Trophoblast cell (in vitro differentiated cells and primary cell): ENCODE measurements around the gene RIOK2.
"Not testable (repeated sequence)": the region's sequence is repeated elsewhere in the genome, so short reads cannot be mapped to it uniquely, and the experiment has no call there.

Experiments
- DNase-seq, 2 donors: peaks; one replicate each; pipeline ENCODE4 v3.0.0-alpha.2; 2016
- H2AFZ ChIP-seq: 2 replicates; pipeline ENCODE4 v1.6.1; 2013; ENCODE audit warnings: low read length, moderate library complexity, mild to moderate bottlenecking; ENCODE audit not compliant: insufficient read depth, poor library complexity
- H2AK5ac ChIP-seq: 2 replicates; pipeline ENCODE4 v1.6.1; 2013; ENCODE audit warnings: mild to moderate bottlenecking, low read length
- H2BK120ac ChIP-seq: 2 replicates; pipeline ENCODE4 v1.6.1; 2013; ENCODE audit warnings: low read length, mild to moderate bottlenecking, moderate library complexity; ENCODE audit not compliant: insufficient read depth, poor library complexity
- H2BK12ac ChIP-seq: 2 replicates; pipeline ENCODE4 v1.6.1; 2013; ENCODE audit warnings: mild to moderate bottlenecking, low read length, moderate library complexity
- H2BK5ac ChIP-seq: 2 replicates; pipeline ENCODE4 v1.6.1; 2013; ENCODE audit warnings: low read length, low read depth, moderate library complexity, mild to moderate bottlenecking; ENCODE audit not compliant: poor library complexity
- H3K14ac ChIP-seq: 2 replicates; pipeline ENCODE4 v1.6.1; 2013; ENCODE audit warnings: mild to moderate bottlenecking, low read length
- H3K18ac ChIP-seq: 2 replicates; pipeline ENCODE4 v1.6.1; 2013; ENCODE audit warnings: mild to moderate bottlenecking, low read length
- H3K23ac ChIP-seq: 2 replicates; pipeline ENCODE4 v1.6.1; 2013; ENCODE audit warnings: low read length
- H3K27ac ChIP-seq: 2 replicates; pipeline ENCODE4 v1.5.1; 2013; ENCODE audit warnings: low read depth, mild to moderate bottlenecking, inconsistent platforms, low read length, moderate library complexity
- H3K27me3 ChIP-seq: 2 replicates; pipeline ENCODE4 v1.6.1; 2013; ENCODE audit warnings: inconsistent platforms, mild to moderate bottlenecking, low read length, moderate library complexity; ENCODE audit not compliant: insufficient read depth
- H3K36me3 ChIP-seq, 2 experiments: 1 replicate in 1 of 2; 2 replicates in 1 of 2; pipeline ENCODE4 v1.6.1; 2013; ENCODE audit warnings: low read length in 2 of 2, mild to moderate bottlenecking in 2 of 2, moderate library complexity in 1 of 2; ENCODE audit not compliant: insufficient read depth in 2 of 2, control insufficient read depth in 1 of 2
- H3K4ac ChIP-seq: 2 replicates; pipeline ENCODE4 v1.6.1; 2013; ENCODE audit warnings: low read depth, mild to moderate bottlenecking, low read length, moderate library complexity
- H3K4me1 ChIP-seq, 2 experiments: 1 replicate in 1 of 2; 2 replicates in 1 of 2; pipeline ENCODE4 v1.6.1; 2013; ENCODE audit warnings: low read length in 2 of 2, mild to moderate bottlenecking in 2 of 2, moderate library complexity in 1 of 2; ENCODE audit not compliant: insufficient read depth in 2 of 2, control insufficient read depth in 1 of 2
- H3K4me2 ChIP-seq: 2 replicates; pipeline ENCODE4 v1.6.1; 2013; ENCODE audit warnings: inconsistent platforms, mild to moderate bottlenecking, low read length, moderate library complexity
- H3K4me3 ChIP-seq: 2 replicates; pipeline ENCODE4 v1.5.1; 2013; ENCODE audit warnings: mild to moderate bottlenecking, low read depth, low read length, inconsistent platforms
- H3K79me1 ChIP-seq: one replicate; pipeline ENCODE4 v1.6.1; 2013; ENCODE audit warnings: low read length
- H3K79me2 ChIP-seq: 2 replicates; pipeline ENCODE4 v1.6.1; 2013; ENCODE audit warnings: low read length, mild to moderate bottlenecking; ENCODE audit not compliant: control insufficient read depth, insufficient read depth, poor library complexity
- H3K9ac ChIP-seq: 2 replicates; pipeline ENCODE4 v1.6.1; 2013; ENCODE audit warnings: mild to moderate bottlenecking, low read length
- H3K9me3 ChIP-seq: 2 replicates; pipeline ENCODE4 v1.6.1; 2013; ENCODE audit warnings: low read depth, mild to moderate bottlenecking, control low read depth, inconsistent platforms, low read length; ENCODE audit not compliant: insufficient read depth
- H4K12ac ChIP-seq: 2 replicates; pipeline ENCODE4 v1.6.1; 2013; ENCODE audit warnings: low read depth, mild to moderate bottlenecking, low read length, moderate library complexity
- H4K8ac ChIP-seq: 2 replicates; pipeline ENCODE4 v1.6.1; 2013; ENCODE audit warnings: low read depth, mild to moderate bottlenecking, low read length, moderate library complexity
- H4K91ac ChIP-seq: one replicate; pipeline ENCODE4 v1.6.1; 2013; ENCODE audit warnings: low read depth, mild to moderate bottlenecking, low read length, moderate library complexity
- WGBS: extraction: QIAGEN DNeasy Blood & Tissue Kit; methylation state at CpG from one replicate; pipeline ENCODE4 v1.1.7; 2013; ENCODE audit warnings: missing lambda C conversion rate; ENCODE audit not compliant: insufficient read length, insufficient coverage; ENCODE audit errors: extremely low coverage; 5-methylcytosine and 5-hydroxymethylcytosine counted together

RIOK2 gene

DNA sequence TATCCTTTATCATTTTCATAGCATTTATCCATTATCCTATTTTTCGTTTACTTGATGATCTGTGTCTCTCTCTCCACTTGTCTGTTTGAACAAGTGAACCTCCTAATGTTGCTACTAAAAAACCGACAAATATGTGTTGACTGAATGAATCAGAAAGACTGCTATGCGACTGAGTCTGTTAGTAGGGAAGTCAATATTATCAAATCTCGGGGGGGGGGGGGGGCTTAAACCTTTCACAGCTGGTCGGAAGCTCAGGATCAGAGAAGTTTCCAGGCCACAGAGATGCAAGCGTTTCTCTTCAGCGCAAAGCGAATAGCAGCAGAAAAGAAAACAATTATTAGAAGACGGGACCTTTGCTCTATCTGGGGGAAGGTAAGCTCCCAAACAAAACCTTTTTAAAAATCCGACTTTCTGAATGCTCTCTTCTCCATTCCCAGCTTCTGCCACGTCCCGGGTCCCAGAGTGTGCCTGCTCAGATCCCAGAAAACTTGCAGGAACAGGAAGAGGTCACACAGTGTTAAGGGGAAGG is 412 bp downstream of the RIOK2 start:
- no peaks in the 10 kb centered on the region for H3K27me3 ChIP-seq
- H3K14ac ChIP-seq: peak overlapping the region; percentile 16
- H3K79me2 ChIP-seq: peaks cover 1% of the 10 kb centered on the region
- no peak overlapping the region for H2BK12ac ChIP-seq
- H3K4me2 ChIP-seq: peak overlapping the region; percentile 67
- H3K4ac ChIP-seq: peak overlapping the region; percentile 42
- H3K36me3 ChIP-seq: peaks cover 0 to 6% of the 10 kb centered on the region in 2 experiments
- H3K4me3 ChIP-seq: peak overlapping the region; percentile 87
- H2BK120ac ChIP-seq: peak overlapping the region; percentile 26
- H3K18ac ChIP-seq: peak overlapping the region; percentile 57
- H4K91ac ChIP-seq: peak overlapping the region; percentile 41
- H3K4me1 ChIP-seq: peaks cover 0 to 2% of the 10 kb centered on the region in 2 experiments
- peak overlapping the region; percentile 83 for H3K27ac ChIP-seq
- peak overlapping the region; percentile 18 for H2BK5ac ChIP-seq
- WGBS: no CpG with 5 or more reads among the region's 12 CpGs
- no peaks in the 10 kb centered on the region for H3K9me3 ChIP-seq
- H3K9ac ChIP-seq: peak overlapping the region; percentile 88
- H4K12ac ChIP-seq: peak overlapping the region; percentile 45
- DNase-seq: no peak
- no peak overlapping the region for H2AK5ac ChIP-seq
- peak overlapping the region; percentile 90 for H4K8ac ChIP-seq
- H3K23ac ChIP-seq: no peak overlapping the region
- H3K79me1 ChIP-seq: peaks cover 9% of the 10 kb centered on the region
- peak overlapping the region; percentile 62 for H2AFZ ChIP-seq

GRCh38 chr5:97181856-97182545 is 1.0 kb downstream of the RIOK2 start:
- no peak overlapping the region for H3K4me3 ChIP-seq
- H3K18ac ChIP-seq: no peak overlapping the region
- H2AK5ac ChIP-seq: no peak overlapping the region
- no peak overlapping the region for H4K91ac ChIP-seq
- H3K23ac ChIP-seq: no peak overlapping the region
- H2AFZ ChIP-seq: no peak overlapping the region
- H3K27me3 ChIP-seq: no peaks in the 10 kb centered on the region
- no peak overlapping the region for H3K14ac ChIP-seq
- H3K79me2 ChIP-seq: peaks cover 1% of the 10 kb centered on the region
- no peak overlapping the region for H4K12ac ChIP-seq
- peak overlapping the region; percentile 67 for H3K4me2 ChIP-seq
- H3K36me3 ChIP-seq: peaks cover 0 to 6% of the 10 kb centered on the region in 2 experiments
- H3K9ac ChIP-seq: no peak overlapping the region
- H3K4ac ChIP-seq: peak overlapping the region; percentile 58
- H4K8ac ChIP-seq: no peak overlapping the region
- no peak for DNase-seq
- no peaks in the 10 kb centered on the region for H3K9me3 ChIP-seq
- no peak overlapping the region for H2BK5ac ChIP-seq
- H2BK120ac ChIP-seq: no peak overlapping the region
- H2BK12ac ChIP-seq: no peak overlapping the region
- peaks cover 9% of the 10 kb centered on the region for H3K79me1 ChIP-seq
- peaks cover 0 to 2% of the 10 kb centered on the region in 2 experiments for H3K4me1 ChIP-seq
- no CpG with 5 or more reads among the region's 4 CpGs for WGBS
- no peak overlapping the region for H3K27ac ChIP-seq

DNA sequence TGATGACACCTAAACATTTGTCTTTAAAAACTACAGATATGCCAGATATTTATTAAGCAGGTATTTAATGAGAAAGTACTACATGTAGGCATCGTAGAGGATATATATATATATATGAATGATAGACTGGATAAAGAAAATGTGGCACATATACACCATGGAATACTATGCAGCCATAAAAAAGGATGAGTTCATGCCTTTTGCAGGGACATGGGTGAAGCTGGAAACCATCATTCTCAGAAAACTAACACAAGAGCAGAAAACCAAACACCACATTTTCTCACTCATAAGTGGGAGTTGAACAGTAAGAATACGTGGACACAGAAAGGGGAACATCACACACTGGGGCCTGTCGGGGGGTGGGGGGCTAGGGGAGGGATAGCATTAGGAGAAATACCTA is 3.6 kb downstream of the RIOK2 start:
- not testable (repeated sequence) for H2AFZ ChIP-seq, H3K79me2 ChIP-seq, H3K18ac ChIP-seq, H3K4ac ChIP-seq, H2AK5ac ChIP-seq, H3K27ac ChIP-seq, H3K4me1 ChIP-seq, H4K12ac ChIP-seq, H3K14ac ChIP-seq, H2BK120ac ChIP-seq, H4K91ac ChIP-seq, H3K27me3 ChIP-seq, H2BK5ac ChIP-seq, DNase-seq, H4K8ac ChIP-seq, H3K4me2 ChIP-seq, H3K9me3 ChIP-seq, H3K79me1 ChIP-seq, H3K23ac ChIP-seq, H2BK12ac ChIP-seq, H3K9ac ChIP-seq, H3K4me3 ChIP-seq
- no CpG with 5 or more reads among the region's 3 CpGs for WGBS
- peaks cover 6 to 13% of the 10 kb centered on the region in 2 experiments for H3K36me3 ChIP-seq

DNA sequence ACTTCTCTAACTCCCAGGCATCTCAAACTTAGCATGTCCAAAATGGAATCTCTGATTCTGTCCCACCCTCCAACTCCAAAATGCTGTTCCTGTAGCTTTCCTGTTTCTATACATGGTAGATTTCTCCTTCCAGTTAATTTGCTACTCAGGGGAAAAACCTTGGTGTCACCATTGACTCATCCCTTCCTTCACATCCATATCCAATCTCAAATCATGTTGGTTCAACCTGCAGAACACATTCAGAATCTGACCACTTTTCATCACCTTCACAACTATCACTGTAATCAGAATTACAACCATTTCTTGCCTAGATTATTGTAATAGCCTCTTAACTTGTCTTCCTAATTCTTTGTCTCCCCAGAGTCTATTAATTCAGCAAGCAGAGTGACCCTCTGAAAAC is 10.8 kb downstream of the RIOK2 start:
- H3K23ac ChIP-seq: no peak overlapping the region
- no peak overlapping the region for H3K14ac ChIP-seq
- H3K79me1 ChIP-seq: no peaks in the 10 kb centered on the region
- H3K4ac ChIP-seq: no peak overlapping the region
- no peaks in the 10 kb centered on the region for H3K27me3 ChIP-seq
- no peak overlapping the region for H3K4me3 ChIP-seq
- H2BK5ac ChIP-seq: no peak overlapping the region
- H3K4me2 ChIP-seq: no peak overlapping the region
- H4K12ac ChIP-seq: no peak overlapping the region
- H2BK12ac ChIP-seq: no peak overlapping the region
- no peak overlapping the region for H3K9ac ChIP-seq
- H2AFZ ChIP-seq: no peak overlapping the region
- H3K18ac ChIP-seq: no peak overlapping the region
- no peak overlapping the region for H2AK5ac ChIP-seq
- DNase-seq: peak in 1 of 2 donors; percentile 38
- no peaks in the 10 kb centered on the region for H3K4me1 ChIP-seq
- no peak overlapping the region for H3K27ac ChIP-seq
- H4K8ac ChIP-seq: no peak overlapping the region
- no peaks in the 10 kb centered on the region for H3K9me3 ChIP-seq
- no peak overlapping the region for H4K91ac ChIP-seq
- no peak overlapping the region for H2BK120ac ChIP-seq
- no peaks in the 10 kb centered on the region for H3K79me2 ChIP-seq
- H3K36me3 ChIP-seq: peaks cover 9 to 14% of the 10 kb centered on the region in 2 experiments
